ENCODE measurements around the gene TAX1BP1.

The TAX1BP1 gene

DNA sequence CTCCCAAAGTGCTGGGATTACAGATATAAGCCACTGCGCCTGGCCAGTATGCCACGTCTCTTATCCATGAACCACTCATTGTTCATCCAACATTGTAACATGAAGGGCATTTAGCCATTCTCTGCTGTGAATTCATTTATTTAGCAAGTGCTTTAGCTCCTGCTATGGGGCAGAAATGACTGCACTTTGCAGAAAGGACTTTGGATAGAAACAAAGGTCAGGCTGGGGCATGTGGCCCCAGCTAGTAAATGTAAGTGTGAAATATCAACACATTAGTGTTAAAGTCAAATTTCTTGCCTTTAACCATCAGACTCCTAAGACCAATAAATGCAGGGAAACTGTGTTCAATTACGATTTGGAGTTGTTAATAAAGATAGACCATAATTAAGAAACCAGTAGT lies 27.7 kb upstream of the TAX1BP1 start:
- H3K4me3 ChIP-seq (ENCODE audit: control insufficient read depth, low read depth, low read length), result no peak overlapping the region
- TF ChIP-seq, protein P1, sequence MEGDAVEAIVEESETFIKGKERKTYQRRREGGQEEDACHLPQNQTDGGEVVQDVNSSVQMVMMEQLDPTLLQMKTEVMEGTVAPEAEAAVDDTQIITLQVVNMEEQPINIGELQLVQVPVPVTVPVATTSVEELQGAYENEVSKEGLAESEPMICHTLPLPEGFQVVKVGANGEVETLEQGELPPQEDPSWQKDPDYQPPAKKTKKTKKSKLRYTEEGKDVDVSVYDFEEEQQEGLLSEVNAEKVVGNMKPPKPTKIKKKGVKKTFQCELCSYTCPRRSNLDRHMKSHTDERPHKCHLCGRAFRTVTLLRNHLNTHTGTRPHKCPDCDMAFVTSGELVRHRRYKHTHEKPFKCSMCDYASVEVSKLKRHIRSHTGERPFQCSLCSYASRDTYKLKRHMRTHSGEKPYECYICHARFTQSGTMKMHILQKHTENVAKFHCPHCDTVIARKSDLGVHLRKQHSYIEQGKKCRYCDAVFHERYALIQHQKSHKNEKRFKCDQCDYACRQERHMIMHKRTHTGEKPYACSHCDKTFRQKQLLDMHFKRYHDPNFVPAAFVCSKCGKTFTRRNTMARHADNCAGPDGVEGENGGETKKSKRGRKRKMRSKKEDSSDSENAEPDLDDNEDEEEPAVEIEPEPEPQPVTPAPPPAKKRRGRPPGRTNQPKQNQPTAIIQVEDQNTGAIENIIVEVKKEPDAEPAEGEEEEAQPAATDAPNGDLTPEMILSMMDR (conservative IDR thresholded peaks at IDR 0.05; ENCODE audit: control insufficient read depth, insufficient read depth, low read depth, low read length), result no peak
- no peak for DNase-seq (ENCODE audit: low read depth)

DNA sequence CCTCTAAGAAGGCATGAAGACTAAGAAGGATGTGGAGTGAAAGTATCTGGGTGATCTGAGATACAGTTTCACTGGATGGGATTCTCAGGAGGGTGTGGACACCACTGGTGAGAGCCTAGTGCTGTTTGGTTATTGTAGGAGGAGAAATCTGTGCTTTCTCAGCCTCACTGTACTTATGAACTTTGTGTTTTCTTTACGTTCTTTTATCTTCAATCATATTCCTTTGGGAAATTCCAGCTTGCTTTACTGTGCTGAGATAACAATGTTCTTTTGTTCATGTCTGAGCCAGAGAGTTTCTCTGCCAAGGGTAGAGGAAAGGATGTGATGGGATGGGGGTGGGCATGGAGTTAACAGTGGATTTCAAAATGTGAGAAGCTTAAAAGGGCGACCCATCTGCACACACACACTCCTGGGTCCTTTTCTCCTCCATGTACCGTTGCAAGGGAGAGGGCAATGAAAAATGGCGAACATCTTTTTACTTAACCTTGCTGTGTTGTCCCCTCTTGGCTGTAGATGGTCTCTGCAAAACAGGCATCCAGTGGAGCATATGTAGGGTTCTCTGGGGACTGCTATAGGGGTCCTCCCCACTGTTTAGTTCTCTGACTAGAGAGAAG lies 25.0 kb upstream of the TAX1BP1 start:
- TF ChIP-seq, protein P1 (conservative IDR thresholded peaks at IDR 0.05; ENCODE audit: control insufficient read depth, insufficient read depth, low read depth, low read length), result no peak
- DNase-seq (ENCODE audit: low read depth), result peak; percentile 23
- no peak overlapping the region for H3K4me3 ChIP-seq (ENCODE audit: control insufficient read depth, low read depth, low read length)

DNA sequence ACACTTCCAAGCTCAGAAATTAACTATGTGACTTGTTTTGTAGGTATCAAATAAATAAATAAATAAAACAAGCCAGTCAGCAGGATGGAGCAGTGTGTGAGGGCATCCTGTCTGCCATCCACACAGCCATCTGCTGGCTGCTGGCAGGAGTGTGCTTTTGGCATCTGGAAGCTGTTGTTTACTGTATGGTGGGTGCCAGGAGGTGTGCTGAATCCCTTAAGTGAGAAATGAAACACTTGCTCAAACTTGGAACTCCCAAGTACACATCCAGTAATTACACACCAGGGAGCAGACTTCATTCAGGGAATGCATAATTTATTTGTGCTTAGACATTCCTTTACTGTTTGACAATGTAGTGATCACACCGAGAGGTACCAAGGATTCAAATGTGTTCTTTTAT lies 16.9 kb upstream of the TAX1BP1 start:
- TF ChIP-seq, protein P1 (conservative IDR thresholded peaks at IDR 0.05; ENCODE audit: control insufficient read depth, insufficient read depth, low read depth, low read length), result peak; percentile 6
- DNase-seq (ENCODE audit: low read depth), result no peak
- no peak overlapping the region for H3K4me3 ChIP-seq (ENCODE audit: control insufficient read depth, low read depth, low read length)

DNA sequence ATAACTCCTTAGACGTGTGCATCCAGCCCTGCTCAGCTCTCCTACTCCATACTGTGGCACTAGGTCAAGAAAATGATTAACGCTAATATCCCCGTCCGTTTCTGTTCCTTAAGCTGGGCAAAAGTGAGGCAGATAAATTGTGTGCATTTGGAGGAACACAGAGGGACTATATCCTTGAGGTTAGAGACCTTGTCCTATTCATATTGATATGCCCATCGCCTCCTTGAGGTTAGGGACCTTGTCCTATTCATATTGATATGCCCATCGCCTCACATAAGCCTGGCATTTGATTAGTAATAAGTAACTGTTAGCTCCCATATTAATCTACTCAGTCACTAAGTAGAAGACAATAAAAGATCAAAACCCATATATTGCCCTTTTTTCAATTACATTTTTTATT lies 12.9 kb upstream of the TAX1BP1 start:
- no peak overlapping the region for H3K4me3 ChIP-seq (ENCODE audit: control insufficient read depth, low read depth, low read length)
- TF ChIP-seq, protein P1 (conservative IDR thresholded peaks at IDR 0.05; ENCODE audit: control insufficient read depth, insufficient read depth, low read depth, low read length), result no peak

DNA sequence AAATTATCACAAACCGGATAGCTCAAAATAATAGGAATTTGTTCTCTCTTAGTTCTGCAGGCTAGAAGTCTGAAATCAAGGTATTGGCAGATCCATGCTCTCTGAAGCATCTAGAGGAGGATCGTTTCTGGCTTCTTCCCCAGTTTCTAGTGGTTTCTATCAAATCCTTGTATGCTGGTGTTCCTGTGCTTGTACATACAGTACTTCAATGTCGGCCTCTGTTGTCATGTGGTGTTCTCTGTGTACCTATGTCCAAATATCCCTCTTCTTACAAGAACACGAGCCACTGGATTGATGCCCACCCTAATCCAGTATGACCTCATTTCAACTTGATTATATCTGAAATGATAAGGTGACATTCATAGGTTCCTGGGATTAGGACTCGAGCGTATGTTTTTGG lies 9.8 kb upstream of the TAX1BP1 start:
- no peak overlapping the region for H3K4me3 ChIP-seq (ENCODE audit: control insufficient read depth, low read depth, low read length)
- no peak for DNase-seq (ENCODE audit: low read depth)
- TF ChIP-seq, protein P1 (conservative IDR thresholded peaks at IDR 0.05; ENCODE audit: control insufficient read depth, insufficient read depth, low read depth, low read length), result no peak

More for the DNA sequence above, 12.9 kb upstream of the TAX1BP1 start:
- DNase-seq (ENCODE audit: low read depth), result no peak

DNA sequence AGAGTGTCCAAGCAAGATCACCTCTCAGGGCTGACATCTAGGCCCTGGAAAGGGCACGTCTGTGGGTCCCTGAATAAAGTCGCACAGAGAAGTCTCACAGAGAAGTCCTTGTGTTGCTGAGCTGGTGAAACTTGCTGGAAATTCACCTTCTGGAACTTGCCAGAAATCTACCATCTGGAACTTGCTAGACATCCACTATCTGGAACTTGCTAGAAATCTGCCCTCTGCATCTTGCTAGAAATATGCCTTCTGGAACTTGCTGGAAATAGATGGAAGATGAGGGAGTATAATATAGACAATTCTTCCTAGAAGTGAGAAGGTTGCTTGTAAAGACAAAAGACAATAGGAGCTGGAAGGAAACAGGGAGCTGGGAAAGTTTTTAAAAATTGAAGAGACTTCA lies 5.4 kb upstream of the TAX1BP1 start:
- H3K4me3 ChIP-seq (ENCODE audit: control insufficient read depth, low read depth, low read length), result no peak overlapping the region
- TF ChIP-seq, protein P1 (conservative IDR thresholded peaks at IDR 0.05; ENCODE audit: control insufficient read depth, insufficient read depth, low read depth, low read length), result no peak
- no peak for DNase-seq (ENCODE audit: low read depth)

DNA sequence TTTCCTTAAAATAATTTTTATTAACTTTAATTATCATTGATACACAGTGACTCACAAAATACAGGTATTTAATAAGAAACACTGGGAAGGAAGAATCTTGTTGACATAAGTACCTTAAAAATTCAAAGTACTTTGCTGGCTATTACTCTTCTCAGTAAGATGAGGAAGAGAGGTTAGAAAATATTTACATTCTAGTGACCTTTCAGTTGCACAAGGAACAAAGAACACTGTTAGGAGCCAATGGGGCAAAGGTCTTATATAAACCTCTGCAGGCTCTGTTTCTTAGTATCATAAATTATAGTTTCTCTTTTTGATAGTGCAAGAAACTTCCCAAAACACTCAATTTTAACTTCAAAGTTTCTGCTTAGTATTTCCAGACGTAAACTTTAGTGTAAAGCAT lies 4.8 kb upstream of the TAX1BP1 start:
- TF ChIP-seq, protein P1 (conservative IDR thresholded peaks at IDR 0.05; ENCODE audit: control insufficient read depth, insufficient read depth, low read depth, low read length), result no peak
- DNase-seq (ENCODE audit: low read depth), result no peak
- no peak overlapping the region for H3K4me3 ChIP-seq (ENCODE audit: control insufficient read depth, low read depth, low read length)

Measured in fibroblast of mammary gland (primary cell).